ENCODE results near the gene EPO. TPM values are rescaled to one million over a fixed set of nuclear protein-coding genes. Genes with fewer than 3 reads are reported as not detected.

Gene EPO
- 0.30 TPM for total RNA-seq (2021; ENCODE audit: unreplicated experiment)
- 0.05 and 0.10 TPM in 2 replicates for polyA plus RNA-seq (2012)
- percentile 14 among the genes with signal in this experiment for Bru-seq, nascent RNA
- BruChase-seq, experiment 1, labeled RNA remaining after a 6-hour chase, result percentile 28 among the genes with signal in this experiment
- BruChase-seq, experiment 2, labeled RNA remaining after a 2-hour chase, result percentile 29 among the genes with signal in this experiment
- long read RNA-seq, result 0 reads

GRCh38 chr7:100720279-100720670, at the start of gene EPO:
Gene EPO (plus strand): TSS chr7:100720468. CDS start chr7:100720981, 513 bp downstream.
- ATAC-seq (no peak), DNase-seq (ENCODE audit: low read depth, low spot score) (no peak)
- Histone ChIP-seq H3K27ac (ENCODE audit: low read depth, low read length) (no peak within 1 kb of the TSS), H3K79me2 (ENCODE audit: insufficient read depth, low read length) (no peaks in the 10 kb centered on the region), H3K9ac (ENCODE audit: low read length) (no peak within 1 kb of the TSS), H3K4me2 (ENCODE audit: low read length) (no peak within 1 kb of the TSS), H2AFZ (ENCODE audit: low read depth, low read length, poor library complexity, severe bottlenecking) (no peak within 1 kb of the TSS), H3K9me2 (ENCODE audit: insufficient read depth) (no peaks in the 10 kb centered on the region), H4K20me1 (ENCODE audit: insufficient read depth) (no peaks in the 10 kb centered on the region), H3K9me3 (ENCODE audit: control insufficient read depth in 1 of 2, insufficient read depth in 1 of 2, low read depth in 1 of 2, low read length in 2 of 2) (peaks cover 0 to 3% of the 10 kb centered on the region in 2 experiments; a peak in 1 of 4 replicates), H3K4me3 (replicated peaks in 1 of 2; ENCODE audit: low read depth in 1 of 2, low read length in 2 of 2) (no peak within 1 kb of the TSS), H3K36me3 (ENCODE audit: control insufficient read depth in 1 of 2, insufficient read depth in 2 of 2, low read length in 2 of 2) (no peaks in the 10 kb centered on the region), H3K4me1 (ENCODE audit: control insufficient read depth in 1 of 2, insufficient read depth in 2 of 2, low read length in 2 of 2) (peaks cover 2 to 4% of the 10 kb centered on the region in 2 experiments; a peak in 1 of 4 replicates), H3K27me3 (ENCODE audit: insufficient read depth, low read length) (no peaks in the 10 kb centered on the region)
- no TSS peak for BruUV-seq (replicated peaks)
- no peak for TF ChIP-seq TCF7L2 (IDR thresholded peaks at IDR 0.05; ENCODE audit: borderline replicate concordance, extremely low read depth, insufficient read depth, insufficient read length)
- TF ChIP-seq SP1 (IDR thresholded peaks at IDR 0.05; ENCODE audit: low read depth), result no peak
- TF ChIP-seq RAD21 (IDR thresholded peaks at IDR 0.05; ENCODE audit: low read depth), result no peak
- no peak for TF ChIP-seq POLR2A (IDR thresholded peaks at IDR 0.05; ENCODE audit: borderline replicate concordance, extremely low read depth, insufficient read depth, insufficient read length)
- TF ChIP-seq, protein P1, sequence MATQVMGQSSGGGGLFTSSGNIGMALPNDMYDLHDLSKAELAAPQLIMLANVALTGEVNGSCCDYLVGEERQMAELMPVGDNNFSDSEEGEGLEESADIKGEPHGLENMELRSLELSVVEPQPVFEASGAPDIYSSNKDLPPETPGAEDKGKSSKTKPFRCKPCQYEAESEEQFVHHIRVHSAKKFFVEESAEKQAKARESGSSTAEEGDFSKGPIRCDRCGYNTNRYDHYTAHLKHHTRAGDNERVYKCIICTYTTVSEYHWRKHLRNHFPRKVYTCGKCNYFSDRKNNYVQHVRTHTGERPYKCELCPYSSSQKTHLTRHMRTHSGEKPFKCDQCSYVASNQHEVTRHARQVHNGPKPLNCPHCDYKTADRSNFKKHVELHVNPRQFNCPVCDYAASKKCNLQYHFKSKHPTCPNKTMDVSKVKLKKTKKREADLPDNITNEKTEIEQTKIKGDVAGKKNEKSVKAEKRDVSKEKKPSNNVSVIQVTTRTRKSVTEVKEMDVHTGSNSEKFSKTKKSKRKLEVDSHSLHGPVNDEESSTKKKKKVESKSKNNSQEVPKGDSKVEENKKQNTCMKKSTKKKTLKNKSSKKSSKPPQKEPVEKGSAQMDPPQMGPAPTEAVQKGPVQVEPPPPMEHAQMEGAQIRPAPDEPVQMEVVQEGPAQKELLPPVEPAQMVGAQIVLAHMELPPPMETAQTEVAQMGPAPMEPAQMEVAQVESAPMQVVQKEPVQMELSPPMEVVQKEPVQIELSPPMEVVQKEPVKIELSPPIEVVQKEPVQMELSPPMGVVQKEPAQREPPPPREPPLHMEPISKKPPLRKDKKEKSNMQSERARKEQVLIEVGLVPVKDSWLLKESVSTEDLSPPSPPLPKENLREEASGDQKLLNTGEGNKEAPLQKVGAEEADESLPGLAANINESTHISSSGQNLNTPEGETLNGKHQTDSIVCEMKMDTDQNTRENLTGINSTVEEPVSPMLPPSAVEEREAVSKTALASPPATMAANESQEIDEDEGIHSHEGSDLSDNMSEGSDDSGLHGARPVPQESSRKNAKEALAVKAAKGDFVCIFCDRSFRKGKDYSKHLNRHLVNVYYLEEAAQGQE (IDR thresholded peaks at IDR 0.05; ENCODE audit: low read depth), result no peak
- no peak for TF ChIP-seq CEBPB (IDR thresholded peaks at IDR 0.05; ENCODE audit: low read depth)
- no peak for TF ChIP-seq JUND (IDR thresholded peaks at IDR 0.05)
- TF ChIP-seq ZFX (IDR thresholded peaks at IDR 0.05), result no peak
- TF ChIP-seq SRF (IDR thresholded peaks at IDR 0.05; ENCODE audit: low read depth), result no peak
- TF ChIP-seq, protein P2, sequence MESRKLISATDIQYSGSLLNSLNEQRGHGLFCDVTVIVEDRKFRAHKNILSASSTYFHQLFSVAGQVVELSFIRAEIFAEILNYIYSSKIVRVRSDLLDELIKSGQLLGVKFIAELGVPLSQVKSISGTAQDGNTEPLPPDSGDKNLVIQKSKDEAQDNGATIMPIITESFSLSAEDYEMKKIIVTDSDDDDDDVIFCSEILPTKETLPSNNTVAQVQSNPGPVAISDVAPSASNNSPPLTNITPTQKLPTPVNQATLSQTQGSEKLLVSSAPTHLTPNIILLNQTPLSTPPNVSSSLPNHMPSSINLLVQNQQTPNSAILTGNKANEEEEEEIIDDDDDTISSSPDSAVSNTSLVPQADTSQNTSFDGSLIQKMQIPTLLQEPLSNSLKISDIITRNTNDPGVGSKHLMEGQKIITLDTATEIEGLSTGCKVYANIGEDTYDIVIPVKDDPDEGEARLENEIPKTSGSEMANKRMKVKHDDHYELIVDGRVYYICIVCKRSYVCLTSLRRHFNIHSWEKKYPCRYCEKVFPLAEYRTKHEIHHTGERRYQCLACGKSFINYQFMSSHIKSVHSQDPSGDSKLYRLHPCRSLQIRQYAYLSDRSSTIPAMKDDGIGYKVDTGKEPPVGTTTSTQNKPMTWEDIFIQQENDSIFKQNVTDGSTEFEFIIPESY (IDR thresholded peaks at IDR 0.05; ENCODE audit: extremely low read depth, insufficient replicate concordance, low read length), result no peak
- no peak for TF ChIP-seq CBX3 (IDR thresholded peaks at IDR 0.05; ENCODE audit: low read depth)
- TF ChIP-seq YY1 (IDR thresholded peaks at IDR 0.05; ENCODE audit: extremely low read depth, insufficient replicate concordance, low read depth, low read length), result no peak
- TF ChIP-seq EZH2 (IDR thresholded peaks at IDR 0.05), result no peak
- TF ChIP-seq ATF3 (IDR thresholded peaks at IDR 0.05), result no peak
- TF ChIP-seq SIN3A (IDR thresholded peaks at IDR 0.05; ENCODE audit: low read depth), result no peak
- TF ChIP-seq EGR1 (IDR thresholded peaks at IDR 0.05; ENCODE audit: low read depth), result no peak
- TF ChIP-seq ZNF274 (IDR thresholded peaks at IDR 0.05; ENCODE audit: low read depth, low read length), result no peak
- TF ChIP-seq EZH2phosphoT487 (IDR thresholded peaks at IDR 0.05; ENCODE audit: borderline replicate concordance), result no peak
- no peak for TF ChIP-seq MAX (IDR thresholded peaks at IDR 0.05)
- ChIA-PET POLR2A (no interaction called here), RAD21 (ENCODE audit: low non-redundant PET in 1 of 2, low total read pairs in 2 of 2, uncharacterized antibody in 2 of 2, unreplicated experiment in 2 of 2) (no interaction called here), CTCF (no interaction called here)
- intact Hi-C loops (cut with micrococcal nuclease), result no loop called here
